ENCODE data around the gene NADK2. TPM values are rescaled to one million over a fixed set of nuclear protein-coding genes. Genes with fewer than 3 reads are reported as not detected.

Gene NADK2
- total RNA-seq, 1 donor from 2014 or later, result 11.0 TPM

GRCh38 chr5:36168737-36169136, 73.0 kb downstream of the NADK2 start:
- intact Hi-C loops (cut with micrococcal nuclease), result loop anchor here (2.0 kb wide), 1 partner anchor 18 kb away; the partner anchor contains the start of gene LMBRD2

- intact Hi-C loops (cut with micrococcal nuclease), result no loop called here
These were observed 77.3 kb downstream of the NADK2 start for GRCh38 chr5:36164461-36164860.

- intact Hi-C loops (cut with micrococcal nuclease), result no loop called here
These were observed 78.8 kb downstream of the NADK2 start for GRCh38 chr5:36162810-36163486.

- intact Hi-C loops (cut with micrococcal nuclease), result no loop called here
These were observed 80.4 kb downstream of the NADK2 start for GRCh38 chr5:36161361-36161760.

GRCh38 chr5:36160617-36161016, 81.1 kb downstream of the NADK2 start:
- intact Hi-C loops (cut with micrococcal nuclease), result no loop called here

- intact Hi-C loops (cut with micrococcal nuclease), result loop anchor here (10.0 kb wide), 1 partner anchor 323 kb away; no protein-coding TSS in a partner anchor
These were observed 83.6 kb downstream of the NADK2 start for GRCh38 chr5:36158144-36158543.

GRCh38 chr5:36156619-36157018, 85.1 kb downstream of the NADK2 start:
- intact Hi-C loops (cut with micrococcal nuclease), result loop anchor here (10.0 kb wide), 1 partner anchor 322 kb away; no protein-coding TSS in a partner anchor

- intact Hi-C loops (cut with micrococcal nuclease), result loop anchor here (10.0 kb wide), 1 partner anchor 321 kb away; no protein-coding TSS in a partner anchor
These were observed 85.6 kb downstream of the NADK2 start for GRCh38 chr5:36156121-36156601.

- intact Hi-C loops (cut with micrococcal nuclease), result loop anchor here (10.0 kb wide), 1 partner anchor 320 kb away; no protein-coding TSS in a partner anchor
These were observed 86.4 kb downstream of the NADK2 start for GRCh38 chr5:36155291-36155690.

GRCh38 chr5:36153726-36154125, 88.0 kb downstream of the NADK2 start:
- intact Hi-C loops (cut with micrococcal nuclease), result loop anchor here (5.0 to 10.0 kb wide), 3 partner anchors 319 to 1219 kb away; partner anchors contain the start of genes NIPBL and NUP155

GRCh38 chr5:36153298-36153677, 88.4 kb downstream of the NADK2 start:
- intact Hi-C loops (cut with micrococcal nuclease), result loop anchor here (5.0 to 10.0 kb wide), 3 partner anchors 318 to 1219 kb away; partner anchors contain the start of genes NIPBL and NUP155

GRCh38 chr5:36152324-36153297, 89.1 kb downstream of the NADK2 start:
- intact Hi-C loops (cut with micrococcal nuclease), result loop anchor here (5.0 to 10.0 kb wide), 3 partner anchors 318 to 1220 kb away; partner anchors contain the start of genes NIPBL and NUP155

GRCh38 chr5:36151434-36152323, 90.0 kb downstream of the NADK2 start, which contains the start of the genes LMBRD2 and SKP2:
Gene LMBRD2 (minus strand): TSS chr5:36151887. CDS start chr5:36143349, 8,538 bp downstream.
Gene SKP2 (plus strand): TSS chr5:36152111. CDS start chr5:36152263, 152 bp downstream.
- intact Hi-C loops (cut with micrococcal nuclease), result loop anchor here (1.0 to 10.0 kb wide), 7 partner anchors 17 to 1222 kb away; partner anchors contain the start of genes DNAJC21, NIPBL and NUP155

GRCh38 chr5:36150676-36151433, 90.9 kb downstream of the NADK2 start:
- intact Hi-C loops (cut with micrococcal nuclease), result loop anchor here (1.0 to 10.0 kb wide), 7 partner anchors 18 to 1222 kb away; partner anchors contain the start of genes DNAJC21, NIPBL and NUP155

- intact Hi-C loops (cut with micrococcal nuclease), result no loop called here
These were observed 94.0 kb downstream of the NADK2 start for GRCh38 chr5:36147681-36148080.

- intact Hi-C loops (cut with micrococcal nuclease), result no loop called here
These were observed 95.3 kb downstream of the NADK2 start for GRCh38 chr5:36146390-36146789.

GRCh38 chr5:36145311-36145710, 96.4 kb downstream of the NADK2 start:
- intact Hi-C loops (cut with micrococcal nuclease), result no loop called here
